Ovary (tissue), 9 donors: ENCODE results near the gene ARSA. TPM values are rescaled to one million over a fixed set of nuclear protein-coding genes. Genes with fewer than 3 reads are reported as not detected.
"Not testable (repeated sequence)": the region's sequence is repeated elsewhere in the genome, so short reads cannot be mapped to it uniquely, and the experiment has no call there.

Experiments used
- DNase-seq, 5 donors: peaks; one replicate each; pipeline ENCODE4 v3.0.0-alpha.2; 2019 to 2020
- H3K27ac ChIP-seq, 2 donors: fragments of 200-600 bp; one replicate each; pipeline versions ENCODE4 v1.5.1 to v1.8.0; 2019 to 2022
- H3K27me3 ChIP-seq: fragments of 200-600 bp; one replicate; pipeline ENCODE4 v1.8.0; 2022
- H3K36me3 ChIP-seq: fragments of 200-600 bp; sonication (generic); one replicate; pipeline ENCODE4 v1.5.1; 2019
- H3K4me1 ChIP-seq: one replicate; pipeline ENCODE4 v1.8.1; 2013; ENCODE audit warnings: mild to moderate bottlenecking, moderate library complexity; ENCODE audit not compliant: insufficient read depth
- H3K4me3 ChIP-seq: fragments of 200-600 bp; sonication (generic); one replicate; pipeline ENCODE4 v1.5.1; 2017
- H3K9me3 ChIP-seq, 2 donors: fragments of 200-600 bp in 1 of 2; sonication (generic) in 1 of 2; one replicate each; pipeline versions ENCODE4 v1.5.1 to v1.8.1; 2013 to 2019; ENCODE audit warnings: mild to moderate bottlenecking in 1 of 2, moderate library complexity in 1 of 2
- EP300 ChIP-seq: sonication (generic); formaldehyde crosslinking; IDR thresholded peaks from one replicate; pipeline ENCODE4 v1.6.1; 2017; ENCODE audit warnings: antibody characterized with exemption
- POLR2A ChIP-seq: fragments of 450-650 bp; IDR thresholded peaks from one replicate; pipeline ENCODE4 v1.6.1; 2017; ENCODE audit warnings: antibody characterized with exemption, mild to moderate bottlenecking, moderate library complexity
- WGBS, 3 donors: extraction: QIAGEN DNeasy Blood & Tissue Kit in 1 of 3; methylation state at CpG; one replicate each; pipeline versions ENCODE4 v1.1.5 to v1.1.7; 2013 to 2017; 5-methylcytosine and 5-hydroxymethylcytosine counted together
- intact Hi-C, 4 donors: fragments of 100-400 bp; cut with DNase I; formaldehyde crosslinking; loops; one replicate each; pipeline versions ENCODE4 v1.11.0 to v1.15.1; 2022 to 2023
- polyA plus RNA-seq, 2 donors: library from polyadenylated mRNA; stranded (reverse); fragments of 200-250 nt in 1 of 2; fragments of 350-450 nt in 1 of 2; fragmentation: Illumina TruSeq in 1 of 2; extraction: RNeasy Lipid Tissue Mini Kit (QIAGEN cat#74804) in 1 of 2; gene quantifications; one replicate each; pipeline ENCODE4 v1.2.3, GENCODE V29; 2013 to 2014
- total RNA-seq, 7 donors: library from RNA; depleted of rRNA in 2 of 7; stranded (reverse); fragments of >200 nt in 2 of 7; fragmentation: NEBNext Ultra II Directional in 3 of 7; extraction: Animal tissue kit (Norgen Biotek cat#: 25700) in 3 of 7; gene quantifications; one replicate each; pipeline versions ENCODE4 v1.1.0 to v1.2.4, GENCODE V29; 2016 to 2023
- TF ChIP-seq, protein P1 (sequence below), 3 donors: fragments of 450-650 bp in 2 of 3; fragments of 200-600 bp in 1 of 3; IDR thresholded peaks; one replicate each; pipeline versions ENCODE4 v1.5.1 to v1.8.0; 2016 to 2022; ENCODE audit warnings: antibody characterized with exemption in 3 of 3, mild to moderate bottlenecking in 1 of 3
- donor health status: DM: no; HTN: no; CAD: no; lungs with moderate emphysema.
- donor health status: DM: no; HTN: no; CAD: no.
- donor health status: Bipolar disorder and iron deficiency.
- donor health status: DM: yes; HTN: yes; CAD: no.
- donor health status: DM: no; HTN: no; CAD: no.
- donor health status: DM: yes; HTN: yes; CAD: no.

ARSA gene
- total and polyA plus RNA-seq, 9 donors: 2.1 to 51.6 (median 13.1) TPM

DNA sequence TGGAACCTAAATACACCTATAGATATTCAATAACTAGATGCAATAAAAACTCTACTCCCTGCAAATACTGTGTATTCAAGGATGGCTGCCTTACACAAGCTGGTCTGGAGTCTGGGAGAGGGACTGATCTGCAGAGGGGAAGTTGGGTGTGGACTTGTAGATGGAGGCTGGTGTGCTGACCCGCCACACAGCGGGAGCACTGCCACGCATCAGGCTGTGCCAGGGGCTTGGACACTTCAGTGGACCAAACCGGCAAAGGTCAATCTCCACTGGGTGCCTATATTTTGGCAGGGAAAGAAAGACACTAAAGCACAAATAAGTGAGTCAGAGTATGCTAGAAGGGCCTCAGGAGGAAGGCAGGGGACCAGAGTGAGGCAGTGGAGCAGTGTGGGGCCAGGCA is 42.6 kb upstream of the ARSA start:
- Histone ChIP-seq H3K36me3 (no peaks in the 10 kb centered on the region), H3K9me3 (no peaks in the 10 kb centered on the region), H3K4me3 (no peak overlapping the region), H3K4me1 (peaks cover 4% of the 10 kb centered on the region), H3K27me3 (no peaks in the 10 kb centered on the region), H3K27ac (no peak overlapping the region)
- TF ChIP-seq EP300: no peak
- TF ChIP-seq POLR2A: no peak
- DNase-seq: no peak
- intact Hi-C loops: no loop called here
- WGBS, 3 donors: 52 to 59% (median 52%) methylated on average over 4 of the region's 4 CpGs

DNA sequence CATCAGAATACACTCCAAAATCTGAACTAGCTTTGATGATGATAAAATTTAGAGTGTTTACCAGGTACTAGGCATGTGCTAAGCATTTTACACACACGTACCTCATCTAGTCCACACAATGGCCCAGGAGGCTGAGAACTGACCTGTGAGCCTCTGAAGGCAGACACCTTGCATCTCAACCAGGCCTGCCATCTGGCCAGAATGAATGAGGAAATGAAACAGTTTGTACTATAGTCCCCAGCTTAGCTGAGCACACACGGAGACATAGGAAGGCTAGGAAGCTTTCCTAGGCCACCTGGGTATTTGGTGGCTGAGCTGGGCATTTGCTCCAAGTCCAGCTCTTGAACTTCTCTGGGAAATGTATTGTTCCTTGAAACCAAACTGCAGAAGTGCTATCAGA is 37.8 kb upstream of the ARSA start:
- H3K4me1 ChIP-seq: no peaks in the 10 kb centered on the region
- H3K27me3 ChIP-seq: no peaks in the 10 kb centered on the region
- intact Hi-C loops: no loop called here
- WGBS, 3 donors: 73 to 77% (median 73%) methylated on average over 2 of the region's 2 CpGs
- no peak overlapping the region for H3K27ac ChIP-seq
- no peak for TF ChIP-seq POLR2A
- TF ChIP-seq, protein P1, sequence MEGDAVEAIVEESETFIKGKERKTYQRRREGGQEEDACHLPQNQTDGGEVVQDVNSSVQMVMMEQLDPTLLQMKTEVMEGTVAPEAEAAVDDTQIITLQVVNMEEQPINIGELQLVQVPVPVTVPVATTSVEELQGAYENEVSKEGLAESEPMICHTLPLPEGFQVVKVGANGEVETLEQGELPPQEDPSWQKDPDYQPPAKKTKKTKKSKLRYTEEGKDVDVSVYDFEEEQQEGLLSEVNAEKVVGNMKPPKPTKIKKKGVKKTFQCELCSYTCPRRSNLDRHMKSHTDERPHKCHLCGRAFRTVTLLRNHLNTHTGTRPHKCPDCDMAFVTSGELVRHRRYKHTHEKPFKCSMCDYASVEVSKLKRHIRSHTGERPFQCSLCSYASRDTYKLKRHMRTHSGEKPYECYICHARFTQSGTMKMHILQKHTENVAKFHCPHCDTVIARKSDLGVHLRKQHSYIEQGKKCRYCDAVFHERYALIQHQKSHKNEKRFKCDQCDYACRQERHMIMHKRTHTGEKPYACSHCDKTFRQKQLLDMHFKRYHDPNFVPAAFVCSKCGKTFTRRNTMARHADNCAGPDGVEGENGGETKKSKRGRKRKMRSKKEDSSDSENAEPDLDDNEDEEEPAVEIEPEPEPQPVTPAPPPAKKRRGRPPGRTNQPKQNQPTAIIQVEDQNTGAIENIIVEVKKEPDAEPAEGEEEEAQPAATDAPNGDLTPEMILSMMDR (IDR thresholded peaks at IDR 0.05): no peak
- TF ChIP-seq EP300: no peak
- H3K36me3 ChIP-seq: no peaks in the 10 kb centered on the region
- no peaks in the 10 kb centered on the region for H3K9me3 ChIP-seq
- H3K4me3 ChIP-seq: no peak overlapping the region
- DNase-seq: no peak

DNA sequence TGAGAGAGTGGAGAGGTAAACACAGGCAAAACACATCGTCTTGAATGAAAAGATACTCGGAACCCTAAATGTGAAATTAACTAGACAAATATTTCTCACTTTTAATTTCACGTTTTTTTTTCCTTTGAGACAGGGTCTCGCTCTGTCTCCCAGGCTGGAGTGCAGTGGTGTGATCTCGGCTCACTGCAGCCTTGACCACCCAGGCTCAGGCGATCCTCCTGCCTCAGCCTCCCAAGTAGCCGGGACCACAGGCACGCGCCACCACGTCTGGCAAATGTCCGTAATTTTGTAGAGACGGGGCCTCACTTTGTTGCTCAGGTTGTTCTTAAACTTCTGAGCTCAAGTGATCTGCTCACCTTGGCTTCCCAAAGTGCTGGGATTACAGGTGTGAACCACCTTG is 37.3 kb upstream of the ARSA start:
- Histone ChIP-seq H3K4me1 (no peaks in the 10 kb centered on the region), H3K9me3 (no peaks in the 10 kb centered on the region), H3K36me3 (no peaks in the 10 kb centered on the region), H3K27me3 (no peaks in the 10 kb centered on the region), H3K4me3 (no peak overlapping the region), H3K27ac (no peak overlapping the region)
- intact Hi-C loops: no loop called here
- DNase-seq: no peak
- TF ChIP-seq, protein P1 (IDR thresholded peaks at IDR 0.05): no peak
- no peak for TF ChIP-seq EP300
- no peak for TF ChIP-seq POLR2A
- WGBS, 3 donors: 83 to 93% (median 88%) methylated on average over 12 of the region's 12 CpGs

DNA sequence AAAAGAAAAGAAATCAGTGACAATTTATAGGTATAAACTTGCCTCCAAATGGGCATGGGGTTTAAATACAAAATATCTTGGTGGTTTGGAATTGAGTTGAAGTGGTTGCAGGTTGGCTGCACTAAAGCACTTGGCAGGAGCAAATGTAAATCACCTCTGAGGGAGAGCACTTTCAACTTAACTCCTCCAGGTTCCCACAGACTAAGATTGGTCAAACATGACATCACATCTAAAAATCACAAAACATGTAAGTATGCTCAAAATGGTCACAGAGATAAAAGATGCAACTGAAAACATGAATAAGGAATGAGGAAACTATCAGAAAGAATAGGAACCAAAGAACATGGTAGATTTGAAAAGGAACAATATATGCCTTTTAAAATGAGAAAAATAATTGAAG is 32.4 kb upstream of the ARSA start:
- Histone ChIP-seq H3K27me3 (no peaks in the 10 kb centered on the region), H3K4me3 (no peak overlapping the region), H3K9me3 (no peaks in the 10 kb centered on the region), H3K4me1 (no peaks in the 10 kb centered on the region), H3K36me3 (no peaks in the 10 kb centered on the region), H3K27ac (no peak overlapping the region)
- intact Hi-C loops: no loop called here
- no peak for DNase-seq
- TF ChIP-seq POLR2A: no peak
- TF ChIP-seq EP300: no peak
- TF ChIP-seq, protein P1 (IDR thresholded peaks at IDR 0.05): no peak

GRCh38 chr22:50659711-50660110 is 31.8 kb upstream of the ARSA start:
- H3K36me3 ChIP-seq, H3K4me1 ChIP-seq, H3K27me3 ChIP-seq, DNase-seq, intact Hi-C loops, H3K4me3 ChIP-seq, H3K27ac ChIP-seq, H3K9me3 ChIP-seq: not testable (repeated sequence)
- 88 to 91% (median 90%) methylated on average over 7 of the region's 7 CpGs for WGBS, 3 donors

DNA sequence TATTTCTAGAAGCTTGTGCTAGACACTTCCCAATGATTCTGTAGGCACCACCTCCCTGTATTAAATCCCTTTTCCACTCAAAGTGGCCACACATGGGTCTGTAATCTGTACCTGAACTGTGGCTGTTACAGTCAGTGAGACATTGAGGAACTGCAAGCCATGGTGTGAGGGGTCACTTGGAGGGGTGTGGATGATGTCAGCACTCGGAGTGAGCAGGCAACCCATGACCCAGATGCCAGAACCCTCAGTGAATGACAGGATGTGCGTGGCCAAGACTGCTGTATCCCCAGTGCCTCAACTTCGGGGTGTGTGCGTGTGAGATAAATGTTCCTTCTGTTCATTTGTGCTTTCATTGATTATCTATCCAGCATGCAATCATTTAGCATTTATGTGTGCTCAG is 30.0 kb upstream of the ARSA start:
- 67 to 72% (median 71%) methylated on average over 4 of the region's 4 CpGs for WGBS, 3 donors
- intact Hi-C loops: no loop called here
- Histone ChIP-seq H3K4me3 (no peak overlapping the region), H3K27ac (no peak overlapping the region), H3K27me3 (no peaks in the 10 kb centered on the region), H3K4me1 (no peaks in the 10 kb centered on the region), H3K36me3 (no peaks in the 10 kb centered on the region), H3K9me3 (no peaks in the 10 kb centered on the region)
- TF ChIP-seq EP300: no peak
- no peak for TF ChIP-seq POLR2A
- TF ChIP-seq, protein P1 (IDR thresholded peaks at IDR 0.05): no peak
- DNase-seq: no peak
